Fibroblast of skin of right quadriceps (primary cell): ENCODE measurements around the gene CEP83.
A peak's percentile ranks its signal among the peaks of the same experiment; 100 is the strongest.

Experiments
- DNase-seq: peaks from one replicate; pipeline ENCODE4 v3.0.0-alpha.2; 2013

CEP83 gene

GRCh38 chr12:94297876-94298505 is 161.7 kb downstream of the CEP83 start:
- no peak for DNase-seq

- DNase-seq, result no peak
Measured at GRCh38 chr12:94297096-94297699, 162.5 kb downstream of the CEP83 start.

DNA sequence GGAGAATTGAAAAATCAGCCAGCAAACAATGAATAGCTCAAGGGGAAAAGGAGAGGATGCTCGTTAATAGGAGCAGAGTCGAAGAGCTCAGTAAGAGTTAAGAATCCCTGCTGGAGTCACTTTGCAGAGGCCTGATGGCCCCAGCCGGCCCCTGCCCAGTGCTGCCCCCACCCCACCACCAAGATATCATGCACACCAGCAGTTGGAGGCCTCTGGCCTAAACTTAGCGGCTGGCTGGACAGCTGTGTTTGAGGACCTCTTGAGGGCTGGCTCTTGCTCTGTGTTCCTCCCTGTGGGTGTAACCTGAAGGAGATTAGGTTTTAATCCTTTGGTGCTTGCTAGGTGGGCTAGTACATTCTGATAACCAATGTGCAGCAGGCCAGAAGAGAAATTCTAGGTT is 169.3 kb downstream of the CEP83 start:
- DNase-seq, result no peak

DNA sequence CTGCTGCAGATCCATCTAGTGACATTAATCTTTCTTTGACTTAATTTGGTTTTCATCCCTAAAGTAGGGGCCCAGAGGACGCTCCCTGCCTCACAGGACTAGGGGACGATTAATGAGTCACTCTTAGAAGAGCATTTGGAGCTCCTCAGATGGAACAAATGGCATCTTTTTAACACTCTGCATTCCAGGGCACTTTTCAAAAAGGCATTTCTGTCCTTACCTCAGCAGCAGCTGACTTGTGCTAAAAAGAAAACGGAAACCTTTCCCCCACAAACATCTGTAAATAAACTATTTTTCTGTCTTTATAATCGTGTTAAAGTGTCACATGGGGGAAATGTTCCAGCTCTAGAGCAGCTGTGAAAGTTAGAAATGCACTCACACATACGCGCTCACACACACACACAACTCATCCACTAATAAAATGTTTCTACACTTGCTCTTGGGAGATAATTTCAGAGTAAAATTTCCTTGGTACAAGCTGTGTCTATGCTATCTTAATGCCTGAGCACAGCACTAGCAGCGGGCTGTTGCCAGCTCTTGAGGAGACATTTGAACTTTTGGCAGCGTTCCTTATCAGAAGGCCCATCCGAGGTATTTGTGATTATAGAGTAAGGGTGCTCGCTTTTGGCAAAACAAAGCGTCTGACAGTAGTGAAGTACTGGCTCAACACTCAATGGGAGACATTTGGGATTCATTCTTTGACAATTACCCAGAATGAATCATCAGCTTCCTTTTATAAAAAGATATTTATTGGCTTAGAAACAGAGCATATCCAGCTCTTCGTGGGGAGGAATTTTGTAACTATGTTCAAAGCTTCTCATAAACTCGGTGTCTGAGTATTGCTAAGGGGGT is 170.0 kb downstream of the CEP83 start:
- DNase-seq, result peak; percentile 89

DNA sequence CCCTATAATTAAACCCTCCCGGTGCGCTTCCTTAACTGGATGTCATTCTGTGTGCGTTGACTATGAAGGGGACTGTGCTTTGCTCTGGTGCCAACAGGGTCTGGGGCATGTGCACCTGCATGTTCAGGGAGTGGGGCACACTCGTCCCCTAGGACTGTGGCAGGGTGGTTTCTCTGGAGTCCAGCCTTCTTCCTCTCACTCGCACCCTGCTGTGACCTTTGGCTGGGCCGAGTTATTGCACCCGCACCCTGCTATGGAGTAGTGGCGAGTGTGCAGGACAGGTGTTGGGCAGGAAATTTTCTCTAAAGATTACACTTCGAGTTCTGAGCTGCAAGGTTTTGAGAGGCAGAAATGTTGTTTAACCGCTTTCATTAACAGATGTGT is 172.4 kb downstream of the CEP83 start:
- DNase-seq, result no peak

- no peak for DNase-seq
Measured at GRCh38 chr12:94286583-94287244, 173.0 kb downstream of the CEP83 start.

DNA sequence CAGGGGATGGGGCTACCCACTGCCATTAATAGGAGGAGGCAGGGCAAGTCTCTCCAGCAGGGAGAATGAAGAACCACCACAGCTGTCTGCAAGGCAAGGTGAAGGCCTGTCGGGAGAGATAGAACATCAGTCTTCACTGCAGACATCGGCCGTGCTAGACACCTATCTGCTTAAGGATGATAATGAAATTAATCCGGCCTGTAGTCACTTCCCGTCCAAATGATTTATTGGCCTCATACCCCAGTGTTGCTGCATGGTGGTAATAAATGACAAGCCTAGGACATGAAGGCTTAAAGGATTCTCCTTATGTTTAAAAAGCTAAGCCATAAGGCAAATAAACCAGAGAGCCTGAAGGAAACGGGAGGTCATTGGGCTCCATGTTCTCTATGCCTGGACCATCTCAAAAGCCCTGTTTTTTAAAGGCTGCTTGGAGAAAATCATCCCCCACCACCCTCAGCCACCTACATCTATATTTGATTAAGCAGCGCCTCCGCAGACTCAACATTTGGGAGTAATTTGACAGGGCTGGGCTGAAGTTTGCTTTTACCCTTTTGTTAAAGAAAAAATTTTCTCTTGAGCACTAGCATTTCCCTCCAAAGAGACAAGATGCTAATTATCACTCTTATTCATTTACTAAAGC is 173.6 kb downstream of the CEP83 start:
- no peak for DNase-seq

DNA sequence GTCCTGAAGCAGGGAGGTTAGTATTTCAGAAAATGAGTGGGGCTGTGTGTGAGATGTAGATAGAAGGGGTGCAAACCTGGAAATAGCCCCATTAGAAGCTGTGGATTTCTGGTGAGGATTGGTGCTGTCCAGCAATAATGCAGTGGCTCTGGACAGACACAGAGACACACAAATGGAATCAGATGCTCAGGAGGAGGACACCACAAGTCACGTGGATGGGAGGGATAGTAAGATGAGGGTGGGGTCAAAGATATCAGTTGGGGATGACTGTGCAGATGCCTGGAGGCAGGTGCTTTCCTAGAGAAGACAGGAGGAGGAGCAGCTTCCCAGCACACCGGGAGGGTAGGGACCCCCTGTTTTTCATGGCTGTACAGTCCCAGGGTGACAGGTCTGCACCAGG is 174.8 kb downstream of the CEP83 start:
- DNase-seq, result no peak

DNA sequence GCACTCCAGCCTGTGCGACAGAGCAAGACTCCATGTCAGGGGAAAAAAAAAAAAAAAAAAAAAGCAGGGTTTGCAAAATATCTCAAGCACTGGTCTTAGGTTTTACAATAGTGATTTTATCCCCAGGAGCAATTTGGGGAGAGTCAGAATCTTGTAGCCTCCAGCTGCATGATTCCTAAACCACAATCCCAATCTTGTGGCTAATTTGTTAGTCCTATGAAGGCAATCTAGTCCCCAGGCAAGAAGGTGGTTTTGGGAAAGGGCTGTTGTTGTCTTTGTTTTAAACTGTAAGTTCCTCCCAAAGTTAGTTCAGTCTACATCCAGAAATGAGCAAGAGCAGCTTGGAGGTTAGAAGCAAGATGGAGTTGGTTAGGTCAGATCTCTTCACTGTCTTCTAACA is 175.6 kb downstream of the CEP83 start:
- DNase-seq, result no peak

DNA sequence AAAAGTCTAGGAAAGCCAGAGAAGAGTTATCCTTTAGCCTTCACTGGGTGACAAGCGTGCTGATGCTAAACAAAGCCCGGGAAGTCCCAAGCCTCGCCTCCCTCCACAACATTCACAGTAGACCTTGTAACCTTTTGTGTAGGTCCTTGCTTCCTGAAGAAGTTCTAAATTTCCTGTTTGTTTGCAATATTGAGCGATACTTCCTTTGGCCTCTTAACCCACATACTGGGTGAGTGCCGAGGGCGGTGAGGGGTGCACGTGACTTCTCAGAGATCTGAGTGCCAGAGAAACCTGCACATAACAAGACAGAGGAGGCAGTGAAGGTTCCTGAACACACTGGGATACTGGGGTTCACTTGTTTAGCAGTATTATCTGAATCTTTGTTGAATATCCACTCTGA is 177.0 kb downstream of the CEP83 start:
- no peak for DNase-seq

GRCh38 chr12:94280063-94280462 is 179.6 kb downstream of the CEP83 start:
- no peak for DNase-seq

DNA sequence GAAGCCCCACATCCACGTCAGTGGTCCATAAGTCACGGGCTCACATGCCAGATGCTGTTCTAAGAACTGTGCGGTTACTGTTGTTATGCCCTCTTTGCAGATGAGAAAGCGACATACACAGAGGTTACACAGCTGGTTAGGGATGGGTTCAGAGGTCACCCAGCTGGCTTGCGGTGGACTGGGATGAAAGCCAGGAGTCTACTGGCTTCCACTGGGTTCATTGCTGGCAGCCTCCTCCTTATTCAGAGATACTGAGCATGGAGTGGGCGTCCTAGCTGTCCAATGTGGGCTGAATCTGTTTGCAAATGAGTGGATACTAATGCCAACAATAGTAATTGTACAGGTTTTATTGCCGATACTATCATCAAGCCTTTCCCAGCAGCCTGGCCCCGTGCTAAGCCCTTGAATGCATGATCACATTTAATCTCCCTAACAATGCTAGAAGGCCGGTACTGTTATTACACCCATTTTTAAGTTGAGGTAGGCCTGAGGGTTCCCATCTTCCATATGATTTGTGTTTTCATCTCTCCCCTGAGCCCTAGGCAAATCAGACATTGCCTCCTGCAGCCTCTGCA is 182.2 kb downstream of the CEP83 start:
- no peak for DNase-seq

- DNase-seq, result no peak
Measured at GRCh38 chr12:94276725-94277124, 182.9 kb downstream of the CEP83 start.

DNA sequence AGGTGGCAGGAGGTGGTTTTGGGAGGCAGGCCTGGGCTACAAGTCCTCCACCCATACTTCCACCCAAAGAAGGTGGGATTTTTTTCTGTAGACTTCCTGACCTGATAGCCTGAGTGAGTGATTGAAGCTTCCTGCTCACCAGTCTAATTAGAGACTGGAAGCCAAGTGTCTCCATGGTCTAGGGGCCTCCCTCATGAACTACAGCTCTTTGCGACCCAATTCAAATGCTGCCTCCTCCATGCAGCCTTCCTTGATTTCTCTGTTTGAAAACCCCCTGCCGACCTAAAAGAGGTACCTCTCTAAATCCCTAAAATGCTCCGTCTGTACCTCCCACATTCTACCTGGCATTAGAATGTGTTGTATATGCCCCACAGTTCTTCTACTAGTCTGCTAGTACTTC is 186.4 kb downstream of the CEP83 start:
- no peak for DNase-seq

DNA sequence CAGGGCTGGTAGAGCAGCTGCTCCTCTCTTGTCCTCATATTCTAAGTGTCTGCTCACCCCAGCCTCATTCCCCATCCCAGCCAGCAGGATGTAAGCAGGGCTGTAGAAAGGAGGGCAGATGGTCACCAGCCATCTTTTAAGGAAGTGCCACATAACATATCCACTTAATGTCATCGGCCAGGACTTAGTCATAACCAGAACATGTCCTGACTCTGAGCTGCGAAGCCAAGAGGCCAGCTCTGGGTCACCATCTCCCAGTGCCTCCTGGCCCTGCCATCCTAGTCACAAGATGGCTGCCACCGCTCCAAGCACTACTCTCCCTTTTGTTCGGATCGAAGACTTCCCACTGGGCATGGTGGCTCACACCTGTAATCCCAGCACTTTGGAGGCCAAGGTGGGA is 187.4 kb downstream of the CEP83 start:
- DNase-seq, result no peak

GRCh38 chr12:94271351-94271750 is 188.3 kb downstream of the CEP83 start:
- DNase-seq, result no peak

GRCh38 chr12:94269316-94269999 is 190.2 kb downstream of the CEP83 start:
- DNase-seq, result no peak

GRCh38 chr12:94267921-94268471 is 191.7 kb downstream of the CEP83 start:
- DNase-seq, result peak; percentile 51

GRCh38 chr12:94267537-94267872 is 192.2 kb downstream of the CEP83 start:
- no peak for DNase-seq

DNA sequence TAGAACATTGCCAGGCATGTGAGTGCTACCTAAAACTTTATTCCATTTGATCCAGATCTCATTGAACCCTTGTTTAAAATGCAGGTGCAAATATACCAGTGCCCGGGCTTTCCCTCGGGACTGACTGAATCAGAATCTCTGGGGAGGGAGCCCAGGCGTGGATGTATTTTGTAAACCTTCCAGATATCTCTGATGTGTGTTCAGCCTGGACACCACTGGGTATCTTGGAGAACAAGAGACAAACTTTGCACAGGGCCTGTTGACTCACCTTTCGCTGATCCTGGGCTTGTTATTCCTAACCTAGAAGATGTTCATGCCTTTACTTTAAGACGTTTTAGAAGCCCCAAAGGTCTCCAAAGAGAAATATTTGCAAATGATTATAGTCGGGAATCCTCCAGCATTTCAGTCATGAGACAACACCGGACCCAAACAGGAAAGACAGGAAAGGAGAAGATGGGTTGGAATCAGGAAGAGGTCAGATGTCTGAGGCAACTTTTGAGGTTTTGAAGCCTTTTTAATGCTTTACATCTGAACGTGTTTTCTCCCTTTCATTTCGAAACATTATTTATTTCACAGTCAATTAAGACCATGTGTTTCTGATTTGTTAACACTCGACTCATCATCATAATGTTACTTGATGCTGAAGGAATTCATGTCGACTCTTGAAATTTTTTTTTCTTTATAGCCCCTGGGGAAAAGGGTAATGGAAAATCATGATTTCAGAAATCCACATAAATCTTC is 192.7 kb downstream of the CEP83 start:
- DNase-seq, result peak; percentile 96
